HG03520 (cell line): ENCODE results near the gene SLC13A5.

Experiments
- ATAC-seq: cut with Tn5 transposase; IDR thresholded peaks from one replicate; pipeline ENCODE4 v1.9.1; 2021; ENCODE audit warnings: mild to moderate bottlenecking, moderate library complexity; ENCODE audit not compliant: unreplicated experiment

SLC13A5 gene

GRCh38 chr17:6684881-6685767 lies 28.0 kb downstream of the SLC13A5 start:
- no peak for ATAC-seq

GRCh38 chr17:6684460-6684783 lies 28.7 kb downstream of the SLC13A5 start:
- no peak for ATAC-seq

- no peak for ATAC-seq
Observed at GRCh38 chr17:6683730-6684459, 29.3 kb downstream of the SLC13A5 start.

- ATAC-seq, result no peak
Observed at GRCh38 chr17:6683081-6683684, 30.0 kb downstream of the SLC13A5 start.

- ATAC-seq, result no peak
Observed at GRCh38 chr17:6682339-6682738, 30.8 kb downstream of the SLC13A5 start.

GRCh38 chr17:6681671-6682070 lies 31.5 kb downstream of the SLC13A5 start:
- no peak for ATAC-seq

GRCh38 chr17:6681176-6681575 lies 32.0 kb downstream of the SLC13A5 start:
- ATAC-seq, result no peak

- ATAC-seq, result no peak
Observed at GRCh38 chr17:6679241-6679640, 33.9 kb downstream of the SLC13A5 start.

- ATAC-seq, result no peak
Observed at GRCh38 chr17:6677946-6678345, 35.2 kb downstream of the SLC13A5 start.

GRCh38 chr17:6677158-6677831 lies 35.9 kb downstream of the SLC13A5 start:
- ATAC-seq, result no peak

GRCh38 chr17:6676802-6677157 lies 36.4 kb downstream of the SLC13A5 start:
- ATAC-seq, result no peak

- no peak for ATAC-seq
Observed at GRCh38 chr17:6675201-6675825, 37.9 kb downstream of the SLC13A5 start.

- ATAC-seq, result no peak
Observed at GRCh38 chr17:6674586-6674985, 38.6 kb downstream of the SLC13A5 start.

- ATAC-seq, result no peak
Observed at GRCh38 chr17:6671431-6671830, 41.7 kb downstream of the SLC13A5 start.

- ATAC-seq, result no peak
Observed at GRCh38 chr17:6670999-6671398, 42.2 kb downstream of the SLC13A5 start.

- no peak for ATAC-seq
Observed at GRCh38 chr17:6670571-6670970, 42.6 kb downstream of the SLC13A5 start.

- no peak for ATAC-seq
Observed at GRCh38 chr17:6669479-6670212, 43.5 kb downstream of the SLC13A5 start.

GRCh38 chr17:6668727-6669425 lies 44.3 kb downstream of the SLC13A5 start:
- ATAC-seq, result no peak

GRCh38 chr17:6668219-6668618 lies 45.0 kb downstream of the SLC13A5 start:
- no peak for ATAC-seq

- no peak for ATAC-seq
Observed at GRCh38 chr17:6667516-6667915, 45.7 kb downstream of the SLC13A5 start.
